Aorta (tissue), 5 donors: ENCODE measurements around the gene SEMA3D. TPM values are rescaled to one million over a fixed set of nuclear protein-coding genes. Genes with fewer than 3 reads are reported as not detected.
A peak's percentile ranks its signal among the peaks of the same experiment; 100 is the strongest.

Experiments
- ATAC-seq: fragments of 200-7000 bp; cut with Tn5 transposase; one replicate; pipeline ENCODE4 v1.9.1; 2022; ENCODE audit warnings: moderate library complexity; ENCODE audit not compliant: low FRiP score
- DNase-seq, 2 donors: peaks; one replicate each; pipeline ENCODE4 v3.0.0-alpha.2; 2020
- H3K27ac ChIP-seq, 2 donors: one replicate each; pipeline ENCODE4 v1.5.1; 2013; ENCODE audit warnings: low read length in 2 of 2, mild to moderate bottlenecking in 2 of 2, moderate library complexity in 2 of 2, control low read depth in 1 of 2, inconsistent platforms in 1 of 2, low read depth in 1 of 2
- H3K27me3 ChIP-seq, 2 donors: one replicate each; pipeline ENCODE4 v1.6.1; 2013; ENCODE audit warnings: control low read depth in 1 of 2, low read length in 1 of 2, mild to moderate bottlenecking in 1 of 2, moderate library complexity in 1 of 2; ENCODE audit not compliant: insufficient read depth in 2 of 2, control insufficient read depth in 1 of 2
- H3K36me3 ChIP-seq, 2 donors: one replicate each; pipeline ENCODE4 v1.6.1; 2013; ENCODE audit warnings: control low read depth in 1 of 2, low read length in 1 of 2, mild to moderate bottlenecking in 1 of 2; ENCODE audit not compliant: insufficient read depth in 2 of 2, control insufficient read depth in 1 of 2
- H3K4me1 ChIP-seq, 2 donors: one replicate each; pipeline ENCODE4 v1.6.1; 2013; ENCODE audit warnings: low read length in 2 of 2, control low read depth in 1 of 2, mild to moderate bottlenecking in 1 of 2, moderate library complexity in 1 of 2; ENCODE audit not compliant: insufficient read depth in 2 of 2, control insufficient read depth in 1 of 2
- H3K4me3 ChIP-seq, 2 donors: one replicate each; pipeline ENCODE4 v1.5.1; 2013; ENCODE audit warnings: low read length in 2 of 2, control low read depth in 1 of 2, mild to moderate bottlenecking in 1 of 2
- H3K9me3 ChIP-seq: one replicate; pipeline ENCODE4 v1.6.1; 2013; ENCODE audit warnings: mild to moderate bottlenecking, low read length; ENCODE audit not compliant: control insufficient read depth
- WGBS, 2 donors: extraction: QIAGEN DNeasy Blood & Tissue Kit; methylation state at CpG; one replicate each; pipeline ENCODE4 v1.1.7; 2013; 5-methylcytosine and 5-hydroxymethylcytosine counted together
- intact Hi-C, 2 donors: fragments of 100-400 bp; cut with DNase I; formaldehyde crosslinking; loops; one replicate each; pipeline versions ENCODE4 v1.14.2 to v1.15.0; 2022
- long read RNA-seq, 2 donors: library from polyadenylated mRNA; unstranded; transcript quantifications; one replicate each; pipeline ENCODE4 v2.0.0, GENCODE V29; 2020 to 2021
- polyA plus RNA-seq, 2 donors: library from polyadenylated mRNA; stranded (reverse); fragments of 200-250 nt; gene quantifications; one replicate each; pipeline ENCODE4 v1.2.3, GENCODE V29; 2013
- total RNA-seq, 2 donors: library from RNA; stranded (reverse); fragmentation: NEBNext Ultra II Directional; extraction: Animal tissue kit (Norgen Biotek cat#: 25700); gene quantifications; one replicate each; pipeline ENCODE4 v1.2.1, GENCODE V29; 2021
- donor health status: healthy with polysubstance abuse.
- donor health status: Bipolar disorder and iron deficiency.
- donor health status: DM: no; HTN: no; CAD: no.
- donor health status: DM: no; HTN: no; CAD: no.
- donor health status: DM: yes; HTN: yes; CAD: no.

SEMA3D gene
- 10 to 100 TPM; 30.8 to 50.7 TPM for total RNA-seq
- polyA plus RNA-seq: 1 to 10 TPM; 3.5 to 9.2 TPM
- long read RNA-seq, donor 1, partial matches to known transcripts: 4 of 18 reads
- long read RNA-seq, donor 1, other reads (novel, unspliced or antisense): 14 of 18 reads
- long read RNA-seq, donor 2, partial matches to known transcripts: 1 of 10 reads
- long read RNA-seq, donor 2, other reads (novel, unspliced or antisense): 9 of 10 reads

DNA sequence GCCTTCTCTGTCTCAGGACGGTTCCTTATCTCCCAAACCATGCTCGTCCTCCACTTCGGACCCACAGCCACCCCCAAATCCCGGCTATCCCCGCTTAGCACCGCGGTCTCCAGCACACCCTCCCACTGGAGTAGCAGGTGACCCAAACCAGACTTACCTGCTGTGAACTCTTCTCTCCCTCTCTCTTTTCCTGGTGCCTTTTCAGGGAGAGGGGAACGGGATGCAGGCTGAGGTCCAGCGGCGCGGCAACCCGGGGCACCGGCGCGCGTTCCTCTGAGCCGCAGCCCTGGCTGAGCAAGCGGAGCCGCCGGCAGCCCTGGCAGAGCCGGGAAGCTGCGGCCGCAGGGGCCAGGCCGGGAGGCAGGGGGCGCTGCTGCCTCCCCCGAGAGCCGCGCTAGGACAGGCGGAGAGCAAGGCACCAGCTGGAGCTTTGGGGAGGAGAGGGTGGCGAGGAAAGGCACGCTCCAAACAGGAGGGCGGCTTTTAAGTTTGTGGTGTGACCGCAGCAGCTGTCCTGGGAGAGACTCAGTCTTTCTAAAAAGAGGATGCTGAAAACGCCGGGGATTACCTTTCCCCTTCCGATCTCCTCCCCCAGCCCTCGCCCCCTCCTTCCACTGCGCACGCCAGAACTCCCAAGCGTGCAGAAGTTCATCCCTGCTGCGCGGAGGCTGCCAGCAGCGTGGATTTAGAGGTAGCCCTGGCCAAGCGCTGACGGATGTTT, at the start of gene SEMA3D:
TSS of gene SEMA3D (minus strand) at position 536 of the 721 bp plus-strand sequence. CDS start 65,165 bp downstream, outside the sequence.
- intact Hi-C loops: loop anchor here (2.0 to 10.0 kb wide), 4 partner anchors 94 to 278 kb away; no protein-coding TSS in a partner anchor
- H3K27ac ChIP-seq: peak within 1 kb of the TSS; percentile 86 to 90
- H3K4me3 ChIP-seq: peak within 1 kb of the TSS; percentile 52 to 76
- H3K9me3 ChIP-seq: no peaks in the 10 kb centered on the region
- no peaks in the 10 kb centered on the region for H3K4me1 ChIP-seq
- H3K27me3 ChIP-seq: no peaks in the 10 kb centered on the region
- ATAC-seq (peak; percentile 93), DNase-seq (peak; percentile 83 to 92)
- 0 to 1% methylated on average over 42 to 45 of the region's 45 CpGs for WGBS, 2 donors
- H3K36me3 ChIP-seq: no peaks in the 10 kb centered on the region

DNA sequence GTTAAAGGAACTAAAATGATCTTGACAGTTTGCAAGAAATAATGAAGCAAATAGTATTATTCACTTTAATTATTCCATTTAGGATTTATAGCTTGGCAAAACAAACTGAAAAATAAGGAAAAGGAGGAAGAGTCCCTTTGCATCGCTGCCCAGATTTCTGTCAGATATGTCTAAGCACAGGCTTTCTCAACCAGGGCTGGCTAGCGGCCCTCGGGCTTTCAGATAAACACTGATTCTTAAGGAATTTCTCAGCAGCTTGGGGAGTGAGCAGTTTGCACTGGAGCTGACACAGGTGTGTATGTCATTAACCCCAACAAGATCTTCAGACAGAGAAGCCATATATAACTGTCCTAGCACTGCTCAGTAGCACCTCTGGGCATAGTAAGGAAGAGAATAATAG, 47.9 kb upstream of the SEMA3D start:
- H3K9me3 ChIP-seq: no peaks in the 10 kb centered on the region
- DNase-seq (no peak), ATAC-seq (no peak)
- no peaks in the 10 kb centered on the region for H3K36me3 ChIP-seq
- no peaks in the 10 kb centered on the region for H3K27me3 ChIP-seq
- H3K4me1 ChIP-seq: no peaks in the 10 kb centered on the region
- no peak overlapping the region for H3K27ac ChIP-seq
- 53 to 62% methylated on average over 3 of the region's 3 CpGs for WGBS, 2 donors
- H3K4me3 ChIP-seq: no peak overlapping the region
- intact Hi-C loops: no loop called here

DNA sequence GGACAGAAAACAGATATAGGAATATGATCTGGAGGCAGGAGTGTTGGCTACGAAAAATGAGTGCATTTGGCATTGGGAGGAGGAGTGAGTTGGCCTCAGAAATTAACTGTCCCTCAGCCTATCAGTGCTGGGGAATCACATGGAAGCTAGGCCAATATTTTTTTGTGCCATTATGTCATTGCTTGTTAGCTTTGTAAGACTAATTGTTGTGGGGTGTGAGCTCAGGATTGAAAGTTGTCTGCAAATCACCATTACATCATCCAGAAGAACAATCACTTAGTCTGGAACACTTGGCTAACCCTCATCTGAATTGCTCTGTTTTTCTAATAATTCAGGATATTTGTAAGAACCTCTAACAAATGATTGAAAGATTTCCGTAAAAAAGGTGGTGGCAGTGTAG, 45.2 kb upstream of the SEMA3D start:
- Histone ChIP-seq H3K4me1 (no peaks in the 10 kb centered on the region), H3K36me3 (no peaks in the 10 kb centered on the region), H3K4me3 (no peak overlapping the region), H3K27me3 (no peaks in the 10 kb centered on the region), H3K27ac (no peak overlapping the region), H3K9me3 (no peaks in the 10 kb centered on the region)
- 73 to 87% methylated on average over 2 of the region's 2 CpGs for WGBS, 2 donors
- DNase-seq (no peak), ATAC-seq (no peak)
- intact Hi-C loops: no loop called here

DNA sequence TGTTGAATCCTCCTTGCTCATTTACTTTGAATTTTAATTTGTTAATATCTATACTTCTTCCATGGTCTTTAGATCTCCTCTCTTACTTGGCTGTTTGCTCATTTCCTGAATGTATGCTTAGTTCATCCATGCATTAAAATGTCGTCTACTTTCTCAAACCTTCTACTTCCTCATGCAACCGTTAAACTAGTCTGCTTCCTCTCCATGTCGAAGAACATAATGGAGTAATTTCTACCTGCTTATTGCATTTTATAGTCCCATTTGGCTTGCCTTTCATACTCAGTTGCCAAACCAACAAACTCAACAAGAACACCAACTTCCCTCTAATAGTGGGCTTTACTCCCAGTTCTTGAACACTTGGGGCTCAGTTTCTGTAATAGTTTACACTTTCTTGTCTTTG, 43.8 kb upstream of the SEMA3D start:
- Histone ChIP-seq H3K9me3 (no peaks in the 10 kb centered on the region), H3K36me3 (no peaks in the 10 kb centered on the region), H3K4me3 (no peak overlapping the region), H3K27me3 (no peaks in the 10 kb centered on the region), H3K27ac (no peak overlapping the region), H3K4me1 (no peaks in the 10 kb centered on the region)
- intact Hi-C loops: no loop called here
- no peak for DNase-seq
- 87 to 96% methylated on average over 3 of the region's 3 CpGs for WGBS, 2 donors
- ATAC-seq: no peak

DNA sequence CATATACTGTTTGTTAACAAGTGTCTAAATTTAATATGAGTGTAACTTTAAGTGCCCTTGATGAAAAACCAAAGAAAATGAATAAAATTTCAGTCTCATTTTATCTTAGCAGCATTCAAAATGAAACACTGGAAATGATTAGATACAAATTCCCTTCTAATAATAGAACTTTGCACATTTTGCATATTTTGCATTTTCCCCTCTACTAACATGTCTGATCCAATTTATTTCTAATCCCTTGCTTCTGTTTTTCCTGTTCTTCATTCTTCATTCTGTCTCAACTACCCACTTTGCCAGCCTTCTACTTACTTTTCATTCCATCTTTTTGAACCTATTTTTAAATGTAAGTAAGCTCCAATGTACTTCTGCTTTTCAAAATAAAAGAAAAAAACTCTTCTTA, 42.7 kb upstream of the SEMA3D start:
- Histone ChIP-seq H3K27me3 (no peaks in the 10 kb centered on the region), H3K27ac (no peak overlapping the region), H3K36me3 (no peaks in the 10 kb centered on the region), H3K4me1 (no peaks in the 10 kb centered on the region), H3K9me3 (no peaks in the 10 kb centered on the region), H3K4me3 (no peak overlapping the region)
- no peak for ATAC-seq
- DNase-seq: no peak
- intact Hi-C loops: no loop called here

DNA sequence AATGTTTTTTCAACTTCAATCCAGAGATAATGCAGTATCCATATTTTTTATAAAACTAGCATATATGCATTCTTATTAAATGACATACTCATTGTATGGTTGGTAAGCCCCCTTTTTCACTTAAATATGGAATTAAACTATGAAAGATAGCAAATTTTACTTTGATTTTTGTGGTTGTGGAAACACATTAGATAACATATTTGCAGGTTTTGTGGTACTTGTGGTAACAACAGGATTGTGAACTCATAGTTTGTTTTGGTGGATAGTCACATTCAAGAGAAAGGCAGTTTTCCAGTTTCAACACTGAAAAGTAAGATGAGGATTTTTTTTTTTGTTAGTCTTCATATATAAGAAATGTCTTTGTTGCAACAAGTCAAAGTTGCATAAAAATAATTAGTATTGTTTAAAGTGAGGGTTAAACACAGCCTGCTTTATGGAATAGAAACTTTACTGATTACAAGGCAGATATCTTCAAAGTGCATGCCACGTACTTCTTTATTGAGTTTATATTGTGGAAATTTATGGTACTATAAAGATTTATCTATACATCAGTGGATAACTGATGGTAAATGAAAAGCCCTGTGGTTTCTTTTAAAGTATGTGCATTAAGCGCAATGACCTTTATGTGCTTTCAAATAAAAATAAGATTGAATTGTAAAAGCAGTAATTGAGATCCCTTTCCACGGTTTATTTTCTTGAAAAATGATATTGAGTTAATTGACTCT, 39.7 kb upstream of the SEMA3D start:
- no peaks in the 10 kb centered on the region for H3K36me3 ChIP-seq
- H3K27me3 ChIP-seq: no peaks in the 10 kb centered on the region
- 92 to 93% methylated on average over 3 of the region's 3 CpGs for WGBS, 2 donors
- no peaks in the 10 kb centered on the region for H3K9me3 ChIP-seq
- intact Hi-C loops: no loop called here
- no peak overlapping the region for H3K27ac ChIP-seq
- DNase-seq (no peak), ATAC-seq (no peak)
- no peaks in the 10 kb centered on the region for H3K4me1 ChIP-seq
- H3K4me3 ChIP-seq: no peak overlapping the region

DNA sequence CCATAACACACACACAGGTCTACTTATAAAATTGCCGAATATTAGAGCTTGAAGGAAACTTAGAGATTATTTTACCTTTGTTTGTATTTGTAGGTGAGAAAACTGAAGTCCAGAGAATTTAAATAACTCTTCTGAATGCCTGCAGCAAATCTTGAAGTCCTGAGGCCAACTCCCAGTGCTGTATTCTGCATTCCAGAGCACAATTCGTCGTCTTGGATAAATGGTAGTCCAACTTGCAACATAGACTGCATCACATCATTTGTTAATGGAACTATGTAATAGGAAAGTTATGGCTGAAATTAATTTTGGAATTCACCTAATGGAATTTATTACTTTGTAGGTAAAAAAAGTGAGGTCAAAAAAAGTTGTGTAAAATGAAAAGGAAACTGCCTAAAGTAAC, 37.3 kb upstream of the SEMA3D start:
- intact Hi-C loops: no loop called here
- no peaks in the 10 kb centered on the region for H3K36me3 ChIP-seq
- H3K27ac ChIP-seq: no peak overlapping the region
- no peaks in the 10 kb centered on the region for H3K4me1 ChIP-seq
- H3K27me3 ChIP-seq: no peaks in the 10 kb centered on the region
- WGBS, 2 donors: 32 to 34% methylated on average over 3 of the region's 3 CpGs
- DNase-seq: no peak
- H3K9me3 ChIP-seq: no peaks in the 10 kb centered on the region
- no peak overlapping the region for H3K4me3 ChIP-seq
- no peak for ATAC-seq

DNA sequence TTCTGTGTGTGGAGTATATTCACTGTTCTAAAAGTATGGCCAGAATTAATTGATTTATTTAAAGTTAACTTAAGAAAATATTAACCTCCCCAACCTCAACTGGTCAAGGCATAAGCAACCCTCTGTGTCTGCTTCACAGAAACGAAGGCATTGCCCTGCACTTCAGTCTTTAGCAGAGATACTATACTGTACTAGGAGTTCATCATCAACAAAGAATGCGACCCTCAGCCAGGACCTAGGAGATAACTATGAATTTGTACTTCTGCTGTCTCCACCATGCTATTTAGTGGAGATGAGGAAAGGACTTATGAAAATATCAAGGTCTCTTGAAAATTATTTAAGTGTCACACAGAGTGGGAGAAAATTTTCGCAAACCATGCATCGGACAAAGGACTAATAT, 35.7 kb upstream of the SEMA3D start:
- Histone ChIP-seq H3K27ac (no peak overlapping the region), H3K27me3 (no peaks in the 10 kb centered on the region), H3K4me1 (no peaks in the 10 kb centered on the region), H3K36me3 (no peaks in the 10 kb centered on the region), H3K9me3 (no peaks in the 10 kb centered on the region), H3K4me3 (no peak overlapping the region)
- intact Hi-C loops: no loop called here
- ATAC-seq (no peak), DNase-seq (no peak)
- 85 to 91% methylated on average over 4 of the region's 4 CpGs for WGBS, 2 donors

DNA sequence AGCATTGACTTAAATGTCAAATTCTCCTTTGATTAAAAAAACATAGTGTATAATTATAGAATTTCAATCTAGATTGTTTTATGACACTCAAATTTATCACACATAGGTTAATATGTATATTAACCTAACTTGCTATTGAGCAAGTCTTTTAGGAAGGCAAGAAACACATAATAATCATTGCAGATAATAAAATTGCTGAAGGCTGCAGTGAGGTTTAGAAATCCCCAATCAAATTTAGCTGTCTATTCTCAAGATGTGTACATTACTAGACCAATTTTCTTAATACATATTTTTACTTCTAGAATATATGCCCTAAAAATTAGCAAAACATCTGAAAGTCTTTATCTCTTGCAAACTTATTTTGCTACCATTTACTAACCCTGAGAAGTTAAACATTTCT, 34.9 kb upstream of the SEMA3D start:
- no peak for ATAC-seq
- Histone ChIP-seq H3K4me1 (no peaks in the 10 kb centered on the region), H3K36me3 (no peaks in the 10 kb centered on the region), H3K27ac (no peak overlapping the region), H3K9me3 (no peaks in the 10 kb centered on the region), H3K4me3 (no peak overlapping the region), H3K27me3 (no peaks in the 10 kb centered on the region)
- intact Hi-C loops: no loop called here
- DNase-seq: no peak
